GM12878 (cell line): ENCODE measurements around the gene CCM2. TPM values are rescaled to one million over a fixed set of nuclear protein-coding genes. Genes with fewer than 3 reads are reported as not detected.

Experiments
- ATAC-seq: fragments of 200-7000 bp; cut with Tn5 transposase; 3 replicates; pipeline ENCODE4 v1.9.1; 2020; ENCODE audit warnings: mild to moderate bottlenecking, moderate library complexity
- BruUV-seq: library from RNA; stranded (reverse); fragments of 400-500 nt; replicated peaks from 2 replicates; lab custom pipeline; 2021; lab: Mats Ljungman, UMichigan
- CTCF ChIA-PET: fragments of 300-600 bp; sonication (Branson Sonifier 250); formaldehyde crosslinking; extraction: SDS; loops from one replicate; lab custom pipeline; 2021; ENCODE audit warnings: inconsistent platforms; lab: Yijun Ruan, JAX
- POLR2A ChIA-PET: fragments of 350-600 bp; formaldehyde crosslinking; extraction: SDS; loops from one replicate; lab custom pipeline; 2021; ENCODE audit warnings: inconsistent platforms; lab: Charles Lee
- RAD21 ChIA-PET: fragments of 300-600 bp; sonication (Branson Sonifier 250); formaldehyde crosslinking; loops from one replicate; lab custom pipeline; 2023; ENCODE audit warnings: antibody characterized with exemption; ENCODE audit not compliant: unreplicated experiment; lab: Charles Lee
- SMC1A ChIA-PET: fragments of 300-600 bp; sonication (Branson Sonifier 250); formaldehyde crosslinking; loops from one replicate; lab custom pipeline; 2023; ENCODE audit not compliant: unreplicated experiment, uncharacterized antibody; lab: Charles Lee
- DNase-seq: peaks from one replicate; pipeline ENCODE4 v3.0.0-alpha.2; 2011; ENCODE audit warnings: low read depth, low spot score
- FAIRE-seq: peaks from 3 replicates; lab custom pipeline; 2011; peaks lifted over from hg19 to GRCh38; lab: Jason Lieb, UNC
- H2AFZ ChIP-seq: 2 replicates; pipeline ENCODE4 v1.6.0; 2011; ENCODE audit warnings: low read depth, low read length, control low read depth; ENCODE audit not compliant: control insufficient read depth
- H3K27ac ChIP-seq: 2 replicates; pipeline ENCODE4 v1.5.1; 2011; ENCODE audit warnings: control low read depth; ENCODE audit not compliant: control insufficient read depth, insufficient read depth
- H3K27me3 ChIP-seq, 2 experiments: replicated peaks in 1 of 2; 2 replicates each; pipeline versions ENCODE4 v1.6.0 to v1.6.1; 2011; ENCODE audit warnings: low read length in 1 of 2; ENCODE audit not compliant: control insufficient read depth in 2 of 2, insufficient read depth in 2 of 2
- H3K36me3 ChIP-seq, 2 experiments: 2 replicates each; pipeline ENCODE4 v1.5.1; 2011; ENCODE audit warnings: low read length in 1 of 2; ENCODE audit not compliant: control insufficient read depth in 2 of 2, insufficient read depth in 2 of 2
- H3K4me1 ChIP-seq: 2 replicates; pipeline ENCODE4 v1.6.1; 2011; ENCODE audit warnings: mild to moderate bottlenecking, low read length, moderate library complexity, mixed read lengths; ENCODE audit not compliant: control insufficient read depth, insufficient read depth
- H3K4me2 ChIP-seq: 2 replicates; pipeline ENCODE4 v1.6.0; 2011; ENCODE audit warnings: control low read depth; ENCODE audit not compliant: control insufficient read depth, insufficient read depth
- H3K4me3 ChIP-seq: fragments of 200-600 bp; sonication (generic); 2 replicates; pipeline ENCODE4 v1.5.1; 2016
- H3K79me2 ChIP-seq: 2 replicates; pipeline ENCODE4 v1.6.0; 2011; ENCODE audit warnings: low read length; ENCODE audit not compliant: control insufficient read depth, insufficient read depth
- H3K9ac ChIP-seq: 2 replicates; pipeline ENCODE4 v1.8.0; 2011; ENCODE audit warnings: low read length, control low read depth, mixed read lengths; ENCODE audit not compliant: control insufficient read depth, insufficient read depth
- H3K9me3 ChIP-seq: replicated peaks from 3 replicates; pipeline ENCODE4 v1.5.1; 2011; ENCODE audit warnings: mild to moderate bottlenecking, low read length; ENCODE audit not compliant: control insufficient read depth, insufficient read depth
- H4K20me1 ChIP-seq: 2 replicates; pipeline ENCODE4 v1.6.0; 2011; ENCODE audit not compliant: control insufficient read depth, insufficient read depth
- EZH2 ChIP-seq: IDR thresholded peaks from 2 replicates; pipeline ENCODE4 v1.6.1; 2012; ENCODE audit warnings: low read depth, mild to moderate bottlenecking, control low read depth, inconsistent platforms, low read length, borderline replicate concordance; ENCODE audit not compliant: control insufficient read depth
- IKZF1 ChIP-seq: fragments of 450-650 bp; conservative IDR thresholded peaks from 2 replicates; pipeline ENCODE4 v1.6.1; 2017; ENCODE audit warnings: antibody characterized with exemption, mild to moderate bottlenecking
- PAX5 ChIP-seq: IDR thresholded peaks from 2 replicates; pipeline ENCODE4 v1.6.1; 2011; ENCODE audit warnings: low read depth, low read length, borderline replicate concordance
- SPI1 ChIP-seq: IDR thresholded peaks from 2 replicates; pipeline ENCODE4 v1.6.1; 2011; ENCODE audit warnings: low read depth, mild to moderate bottlenecking, low read length, moderate library complexity, borderline replicate concordance; ENCODE audit not compliant: insufficient read depth
- TCF7 ChIP-seq: IDR thresholded peaks from 2 replicates; pipeline ENCODE4 v1.6.1; 2014; ENCODE audit warnings: antibody characterized with exemption, borderline replicate concordance
- ZNF622 ChIP-seq: fragments of 450-650 bp; IDR thresholded peaks from 2 replicates; pipeline ENCODE4 v1.6.1; 2017; ENCODE audit warnings: mild to moderate bottlenecking, inconsistent platforms
- WGBS: methylation state at CpG from one replicate; pipeline ENCODE4 v1.1.6; 2016; ENCODE audit warnings: low lambda C conversion rate; ENCODE audit not compliant: insufficient replicate concordance, insufficient coverage; ENCODE audit errors: missing lambda C conversion rate; 5-methylcytosine and 5-hydroxymethylcytosine counted together
- in situ Hi-C: fragments of 300-500 bp; cut with MboI; formaldehyde crosslinking; loops from 9 replicates; pipeline ENCODE4 v1.14.3; 2018; ENCODE audit warnings: mixed read lengths
- intact Hi-C: fragments of 100-400 bp; cut with micrococcal nuclease; formaldehyde crosslinking; loops from one replicate; pipeline ENCODE4 v1.14.2; 2022; ENCODE audit not compliant: unreplicated experiment
- polyA plus RNA-seq, 11 experiments: library from polyadenylated mRNA; depleted of rRNA in 4 of 11; unstranded in 6 of 11; stranded (reverse) in 5 of 11; fragments of >200 nt; fragmentation: Nextera tagmentation in 4 of 11; fragmentation: Illumina TruSeq in 1 of 11; extraction: Ambion mirVana in 4 of 11; extraction: Trizol in 1 of 11; gene quantifications; 1 replicate in 1 of 11; 2 replicates in 10 of 11; pipeline versions ENCODE4 v1.2.1 to v1.2.3, GENCODE V29; 2011 to 2016; ENCODE audit warnings: inconsistent platforms in 2 of 11, missing spikeins in 2 of 11, low read depth in 1 of 11
- total RNA-seq, 4 experiments: library from RNA; depleted of rRNA in 3 of 4; stranded (reverse); fragments of >200 nt in 3 of 4; fragmentation: Illumina TruSeq in 1 of 4; extraction: Trizol in 1 of 4; gene quantifications; 2 replicates each; pipeline versions ENCODE4 v1.2.1 to v1.2.3, GENCODE V29; 2013 to 2021
- TF ChIP-seq, protein P1 (sequence below): fragments of 450-650 bp; IDR thresholded peaks from 2 replicates; pipeline ENCODE4 v1.6.1; 2017; ENCODE audit warnings: low read depth, mild to moderate bottlenecking, moderate library complexity
- TF ChIP-seq, protein P2 (sequence below): fragments of 450-650 bp; IDR thresholded peaks from 2 replicates; pipeline ENCODE4 v1.6.1; 2017; ENCODE audit warnings: mild to moderate bottlenecking

CCM2 gene
- total and polyA plus RNA-seq, 10 of the 15 experiments (the other 5 are each of a cell fraction or from before 2014, with no cell fraction given): 1.00 to 82.3 (median 48.7) TPM

DNA sequence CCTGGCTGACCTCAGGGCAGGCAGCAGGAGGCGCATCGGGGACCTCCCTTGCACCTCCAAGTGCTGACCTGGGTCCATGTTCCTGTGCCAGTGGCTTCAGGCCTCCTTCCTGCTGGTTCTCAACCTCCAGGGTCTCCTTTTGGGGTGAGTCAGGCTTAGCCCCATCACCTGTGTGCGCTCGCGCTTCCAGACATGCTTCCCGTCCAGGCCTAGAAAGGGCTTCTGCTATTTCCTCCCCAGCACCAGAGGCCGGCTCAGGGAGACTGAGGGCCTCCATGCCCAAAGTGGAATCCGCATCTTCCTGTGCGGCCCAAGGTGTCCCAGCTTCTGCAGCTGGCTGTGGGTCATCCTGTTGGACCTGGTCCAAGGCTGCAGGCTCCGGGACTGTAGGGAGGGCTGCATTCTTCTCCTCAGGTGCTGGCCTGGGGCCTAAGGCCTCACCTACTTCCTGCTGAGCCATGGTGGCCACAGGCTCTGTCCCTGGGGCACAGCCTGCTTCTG lies 82.9 kb downstream of the CCM2 start:
- BruUV-seq: no TSS peak
- SMC1A ChIA-PET: no interaction called here
- no peak for DNase-seq
- POLR2A ChIA-PET: no interaction called here
- H3K79me2 ChIP-seq: no peaks in the 10 kb centered on the region
- no peak overlapping the region for H3K4me2 ChIP-seq
- no peaks in the 10 kb centered on the region for H3K9me3 ChIP-seq
- TF ChIP-seq TCF7: no peak
- no peak for TF ChIP-seq SPI1
- TF ChIP-seq, protein P1, sequence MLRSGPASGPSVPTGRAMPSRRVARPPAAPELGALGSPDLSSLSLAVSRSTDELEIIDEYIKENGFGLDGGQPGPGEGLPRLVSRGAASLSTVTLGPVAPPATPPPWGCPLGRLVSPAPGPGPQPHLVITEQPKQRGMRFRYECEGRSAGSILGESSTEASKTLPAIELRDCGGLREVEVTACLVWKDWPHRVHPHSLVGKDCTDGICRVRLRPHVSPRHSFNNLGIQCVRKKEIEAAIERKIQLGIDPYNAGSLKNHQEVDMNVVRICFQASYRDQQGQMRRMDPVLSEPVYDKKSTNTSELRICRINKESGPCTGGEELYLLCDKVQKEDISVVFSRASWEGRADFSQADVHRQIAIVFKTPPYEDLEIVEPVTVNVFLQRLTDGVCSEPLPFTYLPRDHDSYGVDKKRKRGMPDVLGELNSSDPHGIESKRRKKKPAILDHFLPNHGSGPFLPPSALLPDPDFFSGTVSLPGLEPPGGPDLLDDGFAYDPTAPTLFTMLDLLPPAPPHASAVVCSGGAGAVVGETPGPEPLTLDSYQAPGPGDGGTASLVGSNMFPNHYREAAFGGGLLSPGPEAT: no peak
- TF ChIP-seq ZNF622: no peak
- no peak for TF ChIP-seq IKZF1
- TF ChIP-seq PAX5: no peak
- no peak for TF ChIP-seq EZH2
- TF ChIP-seq, protein P2, sequence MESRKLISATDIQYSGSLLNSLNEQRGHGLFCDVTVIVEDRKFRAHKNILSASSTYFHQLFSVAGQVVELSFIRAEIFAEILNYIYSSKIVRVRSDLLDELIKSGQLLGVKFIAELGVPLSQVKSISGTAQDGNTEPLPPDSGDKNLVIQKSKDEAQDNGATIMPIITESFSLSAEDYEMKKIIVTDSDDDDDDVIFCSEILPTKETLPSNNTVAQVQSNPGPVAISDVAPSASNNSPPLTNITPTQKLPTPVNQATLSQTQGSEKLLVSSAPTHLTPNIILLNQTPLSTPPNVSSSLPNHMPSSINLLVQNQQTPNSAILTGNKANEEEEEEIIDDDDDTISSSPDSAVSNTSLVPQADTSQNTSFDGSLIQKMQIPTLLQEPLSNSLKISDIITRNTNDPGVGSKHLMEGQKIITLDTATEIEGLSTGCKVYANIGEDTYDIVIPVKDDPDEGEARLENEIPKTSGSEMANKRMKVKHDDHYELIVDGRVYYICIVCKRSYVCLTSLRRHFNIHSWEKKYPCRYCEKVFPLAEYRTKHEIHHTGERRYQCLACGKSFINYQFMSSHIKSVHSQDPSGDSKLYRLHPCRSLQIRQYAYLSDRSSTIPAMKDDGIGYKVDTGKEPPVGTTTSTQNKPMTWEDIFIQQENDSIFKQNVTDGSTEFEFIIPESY: no peak
- TF ChIP-seq, all 136 proteins: peak for 0
- no peak overlapping the region for H3K9ac ChIP-seq
- ChIA-PET CTCF (no interaction called here), RAD21 (no interaction called here)
- no peaks in the 10 kb centered on the region for H4K20me1 ChIP-seq
- H3K36me3 ChIP-seq: no peaks in the 10 kb centered on the region
- intact Hi-C loops (no loop called here), in situ Hi-C loops (no loop called here)
- 94% methylated on average over 10 of the region's 10 CpGs for WGBS
- no peaks in the 10 kb centered on the region for H3K4me1 ChIP-seq
- H3K4me3 ChIP-seq: no peak overlapping the region
- peaks cover under 1% of the 10 kb centered on the region in 2 experiments; a peak in 2 of 4 replicates for H3K27me3 ChIP-seq
- no peak overlapping the region for H3K27ac ChIP-seq
- no peak for FAIRE-seq
- ATAC-seq: no peak
- no peak overlapping the region for H2AFZ ChIP-seq
